Sigmoid colon (tissue), 4 donors: ENCODE data around the gene MLXIP.

ENCODE experiments used
- CTCF ChIP-seq, 4 experiments: fragments of 450-650 bp in 3 of 4; fragments of 200-600 bp in 1 of 4; IDR thresholded peaks; one replicate each; pipeline ENCODE4 v1.5.1; 2016 to 2019; ENCODE audit warnings: antibody characterized with exemption in 4 of 4, mild to moderate bottlenecking in 3 of 4, moderate library complexity in 2 of 4
- EP300 ChIP-seq, 4 donors: sonication (generic); formaldehyde crosslinking; IDR thresholded peaks; one replicate each; pipeline ENCODE4 v1.6.1; 2017; ENCODE audit warnings: antibody characterized with exemption in 4 of 4

GRCh38 chr12:122123761-122124145, 45.2 kb downstream of the MLXIP start:
- TF ChIP-seq EP300 (IDR thresholded peaks at IDR 0.05) (no peak), CTCF (IDR thresholded peaks at IDR 0.05) (no peak)
